ENCODE measurements around the gene P3H3.
"Not testable (repeated sequence)": the region's sequence is repeated elsewhere in the genome, so short reads cannot be mapped to it uniquely, and the experiment has no call there.

P3H3 gene

DNA sequence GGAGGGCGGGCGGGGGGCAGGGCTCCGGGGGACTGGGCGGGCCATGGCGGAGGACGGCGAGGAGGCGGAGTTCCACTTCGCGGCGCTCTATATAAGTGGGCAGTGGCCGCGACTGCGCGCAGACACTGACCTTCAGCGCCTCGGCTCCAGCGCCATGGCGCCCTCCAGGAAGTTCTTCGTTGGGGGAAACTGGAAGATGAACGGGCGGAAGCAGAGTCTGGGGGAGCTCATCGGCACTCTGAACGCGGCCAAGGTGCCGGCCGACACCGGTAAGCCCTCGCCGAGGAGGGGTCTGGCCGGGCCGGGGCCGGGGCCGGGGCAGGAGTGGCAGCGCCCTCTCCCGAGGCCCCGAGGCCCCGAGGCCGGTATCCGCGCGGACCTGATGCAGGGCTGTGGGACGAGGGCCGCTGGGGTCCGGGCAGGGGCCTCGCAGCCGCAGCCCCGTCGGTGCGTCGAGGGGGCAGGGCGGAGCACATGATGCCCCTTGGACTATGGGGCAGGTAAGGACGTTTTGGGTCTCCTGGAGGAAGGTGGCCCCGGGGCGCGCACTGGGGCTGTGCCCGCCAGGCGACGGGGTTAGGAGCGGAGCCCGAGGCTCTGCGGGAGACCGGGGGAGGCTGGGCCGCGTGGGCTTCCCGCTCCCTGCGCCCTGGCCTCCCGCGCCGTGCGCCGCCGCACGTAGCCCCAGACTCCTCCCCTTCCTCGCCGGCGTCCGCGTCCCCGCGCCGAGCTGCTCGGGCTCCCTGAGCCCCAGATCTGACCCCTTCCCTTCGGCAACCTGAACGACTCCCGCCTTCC, 39.4 kb downstream of the P3H3 start, which contains the start of gene TPI1:
TPI1 (plus strand) TSS at position 119 of the 798 bp plus-strand sequence; CDS start at position 155, 36 bp downstream.
- DNase-seq: peak; percentile 27

GRCh38 chr12:6868211-6869048, 40.2 kb downstream of the P3H3 start:
- DNase-seq: no peak

DNA sequence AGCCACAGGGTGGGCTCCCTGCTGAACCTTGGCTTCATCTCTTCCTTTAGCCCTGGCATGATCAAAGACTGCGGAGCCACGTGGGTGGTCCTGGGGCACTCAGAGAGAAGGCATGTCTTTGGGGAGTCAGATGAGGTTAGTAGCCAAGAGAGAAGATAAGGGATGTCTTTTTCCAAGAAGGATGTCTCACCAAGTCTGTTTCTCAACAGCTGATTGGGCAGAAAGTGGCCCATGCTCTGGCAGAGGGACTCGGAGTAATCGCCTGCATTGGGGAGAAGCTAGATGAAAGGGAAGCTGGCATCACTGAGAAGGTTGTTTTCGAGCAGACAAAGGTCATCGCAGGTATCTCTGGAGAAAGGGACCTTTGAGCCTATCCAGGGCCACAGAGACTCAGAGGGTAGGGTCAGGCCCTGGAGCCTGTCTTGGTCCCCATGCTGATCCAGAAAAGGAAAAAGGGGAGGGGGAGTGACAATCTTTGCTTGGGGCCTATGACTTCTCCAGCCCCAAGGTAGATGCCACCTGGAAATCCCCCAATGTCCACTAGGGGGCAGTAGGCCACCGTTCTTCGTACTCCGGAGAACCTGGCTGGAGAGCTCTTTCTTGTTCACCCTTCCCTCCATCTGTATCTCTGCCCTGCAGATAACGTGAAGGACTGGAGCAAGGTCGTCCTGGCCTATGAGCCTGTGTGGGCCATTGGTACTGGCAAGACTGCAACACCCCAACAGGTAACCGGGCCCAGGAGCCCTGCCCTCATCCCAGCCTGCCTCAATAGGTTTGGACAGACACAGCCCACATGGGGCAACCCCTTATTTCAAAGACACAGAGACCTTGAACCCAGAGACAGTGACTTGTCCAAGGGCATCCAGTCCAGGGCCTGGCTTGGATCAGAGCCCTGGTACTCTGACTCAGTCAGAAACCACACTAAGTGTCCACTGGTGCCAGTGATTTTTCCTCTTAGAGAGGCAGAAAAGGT, 41.1 kb downstream of the P3H3 start:
- peak; percentile 69 for DNase-seq

GRCh38 chr12:6870304-6870703, 42.1 kb downstream of the P3H3 start:
- not testable (repeated sequence) for DNase-seq

DNA sequence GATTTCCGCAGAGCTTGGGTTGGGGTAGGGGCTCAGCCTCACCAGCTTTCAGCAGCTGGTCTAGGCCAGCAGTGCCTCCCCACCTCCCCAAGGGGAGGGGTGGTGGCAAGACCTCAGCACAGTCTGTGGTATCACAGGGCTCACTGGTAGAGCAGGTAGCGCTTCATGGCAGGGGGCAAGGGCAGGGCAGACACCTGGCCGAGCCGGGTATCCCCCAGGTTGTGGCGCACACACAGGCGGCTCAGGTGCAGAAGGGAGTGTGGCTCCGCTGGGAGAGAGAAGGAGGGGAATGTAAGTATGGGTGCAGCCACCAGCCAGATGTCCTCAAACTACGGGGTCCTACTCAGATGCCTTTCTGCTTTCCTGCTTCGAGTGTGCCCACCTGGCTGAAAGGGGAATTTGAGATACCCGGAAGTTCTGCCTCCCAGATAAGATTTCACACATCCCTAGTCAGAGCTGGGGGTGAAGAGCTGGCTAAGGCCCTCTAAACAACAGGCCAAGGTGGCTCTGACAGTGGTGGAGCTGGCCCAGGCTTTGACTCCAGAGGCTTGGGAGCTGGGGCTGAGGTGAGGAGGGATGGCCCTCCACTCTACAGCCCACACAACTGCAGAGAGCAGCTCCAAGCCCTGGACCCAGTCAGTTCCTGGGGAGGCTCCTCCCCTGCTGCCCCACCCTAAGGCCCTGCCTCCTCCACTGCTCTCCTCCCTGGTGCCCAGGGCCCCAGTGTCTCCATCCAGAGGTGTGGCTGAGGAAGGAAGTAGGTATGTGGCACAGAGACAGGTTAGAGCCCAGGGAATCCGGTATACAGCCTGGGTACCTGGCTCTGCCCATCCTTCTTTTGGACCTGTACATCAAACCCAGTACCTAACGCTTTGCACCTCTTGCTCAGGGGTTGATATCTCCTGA, 43.1 kb downstream of the P3H3 start:
- DNase-seq: no peak

GRCh38 chr12:6872073-6873048, 44.2 kb downstream of the P3H3 start:
- peak; percentile 36 for DNase-seq

DNA sequence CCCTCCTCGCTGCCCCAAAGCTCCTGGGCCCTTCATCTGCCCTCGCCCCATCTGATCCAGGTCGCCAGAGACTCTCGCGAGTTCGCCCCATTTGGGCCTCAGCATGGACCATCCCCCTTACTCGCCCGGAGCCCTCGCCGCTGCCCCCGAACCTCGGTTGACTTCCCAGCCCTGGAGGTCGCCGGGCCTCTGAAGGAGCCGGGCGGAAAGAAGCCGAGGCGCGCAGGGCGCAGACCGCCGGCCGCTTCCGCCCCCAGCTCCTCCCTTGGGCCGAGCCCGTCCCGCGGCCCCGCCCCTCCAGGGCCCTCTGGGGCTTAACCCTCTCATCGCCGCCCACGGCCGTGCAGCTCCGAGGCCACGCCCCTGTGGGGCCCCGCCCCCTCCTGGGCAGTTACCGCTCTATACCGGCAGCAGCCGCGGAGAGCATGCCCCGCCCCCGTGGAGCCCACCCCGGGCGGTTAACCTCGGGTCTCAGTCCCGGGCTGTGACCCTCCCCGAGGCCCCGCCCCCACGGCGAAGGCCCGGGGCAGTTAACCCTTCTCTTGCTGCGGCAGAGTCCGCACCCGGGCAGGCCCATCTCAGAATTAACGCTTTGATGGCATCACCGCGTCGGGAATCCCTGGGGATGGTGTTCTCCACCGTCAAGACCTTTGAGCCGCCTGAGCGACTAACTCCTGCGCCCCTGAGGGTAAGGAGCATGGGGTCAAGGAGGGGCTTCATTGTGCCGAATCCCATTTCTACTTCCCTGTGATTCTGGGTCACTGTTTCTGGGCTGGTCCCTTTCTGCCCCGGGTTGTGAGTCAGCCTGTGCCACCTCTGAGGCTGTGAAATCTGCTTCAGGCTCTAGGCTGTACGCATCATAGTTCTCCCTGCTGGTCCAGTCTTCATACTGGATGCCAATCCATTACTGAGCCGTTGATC, 45.1 kb downstream of the P3H3 start, which contains the start of gene SPSB2:
SPSB2 (minus strand) TSS at position 210 of the 921 bp plus-strand sequence. CDS start 402 bp downstream, outside the sequence.
- peak; percentile 93 for DNase-seq

DNA sequence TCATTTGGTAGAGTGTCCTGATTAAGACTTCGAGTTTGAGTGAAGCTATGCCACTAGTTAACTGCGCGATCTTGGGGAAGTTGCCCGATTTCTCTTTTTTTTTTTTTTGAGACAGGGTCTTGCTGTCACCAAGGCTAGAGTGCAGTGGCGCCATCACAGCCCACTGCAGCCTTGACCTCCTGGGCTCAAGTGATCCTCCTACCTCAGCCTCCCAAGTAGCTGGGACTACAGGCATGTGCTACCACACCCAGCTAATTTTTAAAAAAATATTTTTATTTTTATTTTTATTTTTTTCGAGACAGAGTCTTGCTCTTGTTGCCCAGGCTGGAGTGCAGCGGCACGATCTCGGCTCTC, 45.8 kb downstream of the P3H3 start:
- DNase-seq: not testable (repeated sequence)

- DNase-seq: not testable (repeated sequence)
Measured at GRCh38 chr12:6879824-6880223, 51.6 kb downstream of the P3H3 start.

- no peak for DNase-seq
Measured at GRCh38 chr12:6883252-6883651, 55.0 kb downstream of the P3H3 start.

DNA sequence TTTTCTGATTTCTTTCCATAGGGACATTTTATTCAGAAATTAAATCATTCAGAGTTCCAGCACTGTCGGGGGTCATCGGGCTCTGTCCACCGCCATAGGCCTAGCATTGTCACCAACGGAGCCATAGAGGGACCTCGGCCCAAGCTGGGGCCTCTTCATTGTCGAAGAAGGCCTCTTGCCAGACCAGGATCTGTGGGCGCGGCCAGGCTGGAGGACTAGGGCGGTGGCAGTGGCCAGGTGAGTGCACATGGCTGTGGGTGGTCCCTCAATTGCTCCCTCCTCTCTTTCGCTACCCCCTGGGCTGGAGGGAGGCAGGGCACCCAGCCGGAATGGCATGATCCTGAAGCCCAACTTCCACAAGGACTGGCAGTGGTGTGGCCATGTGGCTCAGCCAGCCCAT, 55.5 kb downstream of the P3H3 start:
- DNase-seq: no peak

DNA sequence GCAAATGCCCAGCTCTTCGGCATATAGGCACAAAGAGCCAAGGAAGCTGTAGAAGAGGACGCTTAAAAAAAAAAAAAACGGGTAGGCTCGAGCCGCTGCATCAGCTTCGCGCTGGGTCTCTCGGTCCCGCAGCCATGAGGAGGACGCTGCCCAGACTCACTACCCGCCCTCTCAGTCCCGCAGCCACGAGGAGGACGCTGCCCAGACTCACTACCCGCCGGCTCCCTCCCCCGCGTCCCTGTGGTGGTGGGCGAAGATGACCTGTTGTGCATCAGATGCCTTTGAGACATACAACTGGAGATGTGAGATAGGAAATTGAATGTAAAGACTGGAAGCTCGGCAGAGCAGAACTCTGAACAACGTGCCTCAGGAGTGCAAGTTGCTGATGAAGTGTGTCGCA, 56.3 kb downstream of the P3H3 start:
- DNase-seq: no peak

GRCh38 chr12:6886206-6886999, 58.2 kb downstream of the P3H3 start:
- not testable (repeated sequence) for DNase-seq

GRCh38 chr12:6887460-6887859, 59.3 kb downstream of the P3H3 start:
- no peak for DNase-seq

- DNase-seq: no peak
Measured at GRCh38 chr12:6888360-6888759, 60.2 kb downstream of the P3H3 start.

- not testable (repeated sequence) for DNase-seq
Measured at GRCh38 chr12:6888794-6889193, 60.6 kb downstream of the P3H3 start.
